HepG2 (cell line): Measurements from ENCODE around the gene ZNF207. TPM values are rescaled to one million over a fixed set of nuclear protein-coding genes. Genes with fewer than 3 reads are reported as not detected.
A peak's percentile ranks its signal among the peaks of the same experiment; 100 is the strongest.

Source experiments
- ASH2L ChIP-seq: fragments of 300-600, 200-600 bp; sonication (generic); IDR thresholded peaks from 2 replicates; pipeline ENCODE4 v1.7.0; 2017; ENCODE audit warnings: low read depth, mild to moderate bottlenecking, moderate library complexity, mixed read lengths, low read length; ENCODE audit not compliant: insufficient read length
- HDAC2 ChIP-seq: sonication (generic); formaldehyde crosslinking; IDR thresholded peaks from 2 replicates; pipeline ENCODE4 v1.4.0; 2020; ENCODE audit warnings: missing genetic modification reagents
- HNF4G ChIP-seq, 2 experiments: sonication (generic) in 1 of 2; formaldehyde crosslinking in 1 of 2; IDR thresholded peaks; 2 replicates each; pipeline versions ENCODE4 v1.4.0 to v1.6.1; 2011 to 2020; ENCODE audit warnings: borderline replicate concordance in 2 of 2, low read depth in 2 of 2, mild to moderate bottlenecking in 2 of 2, low read length in 1 of 2, missing genetic modification reagents in 1 of 2, moderate library complexity in 1 of 2
- HOXA3 ChIP-seq: sonication (generic); formaldehyde crosslinking; IDR thresholded peaks from 2 replicates; pipeline ENCODE4 v1.5.0; 2020; ENCODE audit warnings: missing genetic modification reagents
- HOXA9 ChIP-seq: sonication (generic); formaldehyde crosslinking; IDR thresholded peaks from 2 replicates; pipeline ENCODE4 v1.8.1; 2022; ENCODE audit warnings: missing genetic modification reagents, mild to moderate bottlenecking, moderate library complexity, borderline replicate concordance
- IRF2 ChIP-seq: IDR thresholded peaks from 2 replicates; pipeline ENCODE4 v1.6.1; 2018; ENCODE audit warnings: missing genetic modification reagents, missing compliant biosample characterization
- KLF11 ChIP-seq: IDR thresholded peaks from 2 replicates; pipeline ENCODE4 v1.6.1; 2016; ENCODE audit warnings: missing compliant biosample characterization
- KLF15 ChIP-seq: sonication (generic); formaldehyde crosslinking; IDR thresholded peaks from 2 replicates; pipeline ENCODE4 v1.8.1; 2023; ENCODE audit warnings: borderline replicate concordance, mild to moderate bottlenecking, inconsistent platforms, missing genetic modification reagents, mixed read lengths
- PITX1 ChIP-seq: sonication (generic); formaldehyde crosslinking; IDR thresholded peaks from 2 replicates; pipeline ENCODE4 v1.5.1; 2020; ENCODE audit warnings: mild to moderate bottlenecking, missing genetic modification reagents
- SNAPC2 ChIP-seq: sonication (generic); formaldehyde crosslinking; IDR thresholded peaks from 2 replicates; pipeline ENCODE4 v1.8.1; 2022; ENCODE audit warnings: mild to moderate bottlenecking, missing genetic modification reagents
- THAP11 ChIP-seq: IDR thresholded peaks from 2 replicates; pipeline ENCODE4 v1.6.1; 2016; ENCODE audit warnings: missing biosample characterization, missing genetic modification reagents
- ZC3H13 ChIP-seq: sonication (generic); formaldehyde crosslinking; IDR thresholded peaks from 2 replicates; pipeline ENCODE4 v1.8.1; 2023; ENCODE audit warnings: mild to moderate bottlenecking, missing genetic modification reagents, moderate library complexity
- ZNF12 ChIP-seq: sonication (generic); formaldehyde crosslinking; IDR thresholded peaks from 2 replicates; pipeline ENCODE4 v1.5.0; 2020; ENCODE audit warnings: missing genetic modification reagents
- ZNF136 ChIP-seq: sonication (generic); formaldehyde crosslinking; IDR thresholded peaks from 2 replicates; pipeline ENCODE4 v1.8.1; 2022; ENCODE audit warnings: low read depth, mild to moderate bottlenecking, moderate library complexity, missing genetic modification reagents
- ZNF253 ChIP-seq: sonication (generic); formaldehyde crosslinking; IDR thresholded peaks from 2 replicates; pipeline ENCODE4 v1.8.0; 2022; ENCODE audit warnings: mild to moderate bottlenecking, missing genetic modification reagents, borderline replicate concordance
- ZNF263 ChIP-seq: sonication (generic); formaldehyde crosslinking; IDR thresholded peaks from 2 replicates; pipeline ENCODE4 v1.4.0; 2020; ENCODE audit warnings: missing genetic modification reagents
- ZNF335 ChIP-seq: sonication (generic); formaldehyde crosslinking; IDR thresholded peaks from 2 replicates; pipeline ENCODE4 v1.4.0; 2020; ENCODE audit warnings: missing genetic modification reagents
- ZNF891 ChIP-seq: sonication (generic); formaldehyde crosslinking; IDR thresholded peaks from 2 replicates; pipeline ENCODE4 v1.5.0; 2020; ENCODE audit warnings: mild to moderate bottlenecking, missing genetic modification reagents
- polyA plus RNA-seq, 8 experiments: library from polyadenylated mRNA; depleted of rRNA in 3 of 8; stranded (reverse) in 7 of 8; unstranded in 1 of 8; fragments of >200 nt; fragmentation: Illumina TruSeq in 4 of 8; extraction: Trizol in 4 of 8; gene quantifications; 2 replicates each; pipeline versions ENCODE4 v1.2.1 to v1.2.3, GENCODE V29; 2011 to 2016; ENCODE audit warnings: low read depth in 4 of 8, missing spikeins in 1 of 8, mixed read lengths in 1 of 8; ENCODE audit not compliant: insufficient read depth in 1 of 8
- total RNA-seq, 5 experiments: library from RNA; depleted of rRNA; stranded (reverse); fragments of >200 nt; fragmentation: Illumina TruSeq; extraction: Trizol; gene quantifications; 2 replicates each; pipeline ENCODE4 v1.2.3, GENCODE V29; 2016; ENCODE audit warnings: low read depth in 1 of 5
- TF ChIP-seq, protein P1 (sequence below): fragments of 450-650 bp; IDR thresholded peaks from 2 replicates; pipeline ENCODE4 v1.6.1; 2017; ENCODE audit warnings: mild to moderate bottlenecking
- TF ChIP-seq, protein P2 (sequence below): IDR thresholded peaks from 2 replicates; pipeline ENCODE4 v1.6.1; 2016; ENCODE audit warnings: low read depth, borderline replicate concordance
- TF ChIP-seq, protein P3 (sequence below): sonication (generic); formaldehyde crosslinking; IDR thresholded peaks from 2 replicates; pipeline ENCODE4 v1.5.1; 2020; ENCODE audit warnings: missing genetic modification reagents, mild to moderate bottlenecking, borderline replicate concordance
- TF ChIP-seq, protein P4 (sequence below): sonication (generic); formaldehyde crosslinking; IDR thresholded peaks from 2 replicates; pipeline ENCODE4 v1.4.0; 2020; ENCODE audit warnings: missing genetic modification reagents, borderline replicate concordance

ZNF207 gene
- total and polyA plus RNA-seq, 2 of the 13 experiments (the other 11 are each of a cell fraction or from before 2014, with no cell fraction given), result 150 to 164 TPM

DNA sequence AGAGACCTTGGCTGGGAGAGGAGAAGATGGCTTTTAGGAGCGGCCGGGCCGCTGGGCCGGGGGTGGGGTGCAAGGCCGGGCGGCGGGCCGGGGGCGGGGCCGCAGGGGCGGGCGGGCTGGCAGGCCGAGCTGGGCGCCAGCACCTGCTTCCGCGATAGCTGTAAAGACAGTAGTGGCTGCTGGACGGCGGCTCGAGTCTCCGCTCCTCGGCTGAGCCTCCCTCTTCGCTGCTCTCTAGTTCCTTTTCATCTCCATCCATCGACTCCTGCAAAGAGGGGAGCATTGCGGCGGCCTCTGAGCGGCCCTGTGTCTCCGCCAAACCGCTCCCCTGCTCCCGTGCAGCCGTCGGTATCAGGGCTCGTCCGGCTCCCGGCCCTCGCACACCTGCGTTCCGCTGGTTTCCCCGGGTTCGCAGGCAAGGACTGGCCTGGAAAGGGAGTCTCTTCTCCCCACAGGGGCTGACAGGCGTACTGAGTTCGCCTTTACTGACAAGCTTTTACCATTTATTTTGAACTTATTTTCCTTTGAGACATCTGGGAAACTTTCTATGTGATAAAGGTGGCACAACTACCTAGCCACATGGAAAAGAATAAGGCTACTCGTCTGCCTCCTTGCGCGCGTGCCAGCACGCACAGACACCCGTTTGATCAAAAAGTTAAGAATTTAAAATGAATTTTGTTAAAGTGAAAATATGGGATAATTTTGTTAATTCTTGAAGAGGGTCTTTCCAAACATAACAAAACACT, 7.9 kb upstream of the ZNF207 start, which contains the start of gene C17orf75 (continued):
- TF ChIP-seq ASH2L (peak; percentile 96), SNAPC2 (no peak), HDAC2 (CRISPR knock-in tag) (peak; percentile 90), HNF4G (IDR thresholded peaks at IDR 0.05; ENCODE audit: borderline replicate concordance, low read depth, low read length) (peak; percentile 38; the same call in 1 of the 2 replicates), HNF4G (CRISPR knock-in tag; IDR thresholded peaks at IDR 0.05; ENCODE audit: borderline replicate concordance, low read depth) (no peak), THAP11 (peak; percentile 95), ZC3H13 (CRISPR knock-in tag) (no peak), KLF15 (0 out of 2 replicates have a peak, but pooled peaks have one; percentile 75), ZNF335 (CRISPR knock-in tag) (peak; percentile 69; the same call in 1 of the 2 replicates), HOXA9 (CRISPR knock-in tag) (no peak), ZNF263 (peak; percentile 55), PITX1 (peak; percentile 79), IRF2 (CRISPR knock-in tag) (peak; percentile 94), HOXA3 (peak; percentile 93), ZNF253 (CRISPR knock-in tag) (no peak), ZNF891 (CRISPR knock-in tag) (peak; percentile 95), ZNF12 (CRISPR knock-in tag) (peak; percentile 86), ZNF136 (CRISPR knock-in tag) (peak; percentile 78), KLF11 (peak; percentile 86; the same call in 1 of the 2 replicates)
- TF ChIP-seq, protein P1, sequence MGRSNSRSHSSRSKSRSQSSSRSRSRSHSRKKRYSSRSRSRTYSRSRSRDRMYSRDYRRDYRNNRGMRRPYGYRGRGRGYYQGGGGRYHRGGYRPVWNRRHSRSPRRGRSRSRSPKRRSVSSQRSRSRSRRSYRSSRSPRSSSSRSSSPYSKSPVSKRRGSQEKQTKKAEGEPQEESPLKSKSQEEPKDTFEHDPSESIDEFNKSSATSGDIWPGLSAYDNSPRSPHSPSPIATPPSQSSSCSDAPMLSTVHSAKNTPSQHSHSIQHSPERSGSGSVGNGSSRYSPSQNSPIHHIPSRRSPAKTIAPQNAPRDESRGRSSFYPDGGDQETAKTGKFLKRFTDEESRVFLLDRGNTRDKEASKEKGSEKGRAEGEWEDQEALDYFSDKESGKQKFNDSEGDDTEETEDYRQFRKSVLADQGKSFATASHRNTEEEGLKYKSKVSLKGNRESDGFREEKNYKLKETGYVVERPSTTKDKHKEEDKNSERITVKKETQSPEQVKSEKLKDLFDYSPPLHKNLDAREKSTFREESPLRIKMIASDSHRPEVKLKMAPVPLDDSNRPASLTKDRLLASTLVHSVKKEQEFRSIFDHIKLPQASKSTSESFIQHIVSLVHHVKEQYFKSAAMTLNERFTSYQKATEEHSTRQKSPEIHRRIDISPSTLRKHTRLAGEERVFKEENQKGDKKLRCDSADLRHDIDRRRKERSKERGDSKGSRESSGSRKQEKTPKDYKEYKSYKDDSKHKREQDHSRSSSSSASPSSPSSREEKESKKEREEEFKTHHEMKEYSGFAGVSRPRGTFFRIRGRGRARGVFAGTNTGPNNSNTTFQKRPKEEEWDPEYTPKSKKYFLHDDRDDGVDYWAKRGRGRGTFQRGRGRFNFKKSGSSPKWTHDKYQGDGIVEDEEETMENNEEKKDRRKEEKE, result no peak
- TF ChIP-seq, protein P2, sequence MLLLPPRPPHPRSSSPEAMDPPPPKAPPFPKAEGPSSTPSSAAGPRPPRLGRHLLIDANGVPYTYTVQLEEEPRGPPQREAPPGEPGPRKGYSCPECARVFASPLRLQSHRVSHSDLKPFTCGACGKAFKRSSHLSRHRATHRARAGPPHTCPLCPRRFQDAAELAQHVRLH, result peak; percentile 94
- TF ChIP-seq, protein P3, sequence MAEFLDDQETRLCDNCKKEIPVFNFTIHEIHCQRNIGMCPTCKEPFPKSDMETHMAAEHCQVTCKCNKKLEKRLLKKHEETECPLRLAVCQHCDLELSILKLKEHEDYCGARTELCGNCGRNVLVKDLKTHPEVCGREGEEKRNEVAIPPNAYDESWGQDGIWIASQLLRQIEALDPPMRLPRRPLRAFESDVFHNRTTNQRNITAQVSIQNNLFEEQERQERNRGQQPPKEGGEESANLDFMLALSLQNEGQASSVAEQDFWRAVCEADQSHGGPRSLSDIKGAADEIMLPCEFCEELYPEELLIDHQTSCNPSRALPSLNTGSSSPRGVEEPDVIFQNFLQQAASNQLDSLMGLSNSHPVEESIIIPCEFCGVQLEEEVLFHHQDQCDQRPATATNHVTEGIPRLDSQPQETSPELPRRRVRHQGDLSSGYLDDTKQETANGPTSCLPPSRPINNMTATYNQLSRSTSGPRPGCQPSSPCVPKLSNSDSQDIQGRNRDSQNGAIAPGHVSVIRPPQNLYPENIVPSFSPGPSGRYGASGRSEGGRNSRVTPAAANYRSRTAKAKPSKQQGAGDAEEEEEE (CRISPR knock-in tag), result 0 out of 2 replicates have a peak, but pooled peaks have one; percentile 50
- TF ChIP-seq, protein P4, sequence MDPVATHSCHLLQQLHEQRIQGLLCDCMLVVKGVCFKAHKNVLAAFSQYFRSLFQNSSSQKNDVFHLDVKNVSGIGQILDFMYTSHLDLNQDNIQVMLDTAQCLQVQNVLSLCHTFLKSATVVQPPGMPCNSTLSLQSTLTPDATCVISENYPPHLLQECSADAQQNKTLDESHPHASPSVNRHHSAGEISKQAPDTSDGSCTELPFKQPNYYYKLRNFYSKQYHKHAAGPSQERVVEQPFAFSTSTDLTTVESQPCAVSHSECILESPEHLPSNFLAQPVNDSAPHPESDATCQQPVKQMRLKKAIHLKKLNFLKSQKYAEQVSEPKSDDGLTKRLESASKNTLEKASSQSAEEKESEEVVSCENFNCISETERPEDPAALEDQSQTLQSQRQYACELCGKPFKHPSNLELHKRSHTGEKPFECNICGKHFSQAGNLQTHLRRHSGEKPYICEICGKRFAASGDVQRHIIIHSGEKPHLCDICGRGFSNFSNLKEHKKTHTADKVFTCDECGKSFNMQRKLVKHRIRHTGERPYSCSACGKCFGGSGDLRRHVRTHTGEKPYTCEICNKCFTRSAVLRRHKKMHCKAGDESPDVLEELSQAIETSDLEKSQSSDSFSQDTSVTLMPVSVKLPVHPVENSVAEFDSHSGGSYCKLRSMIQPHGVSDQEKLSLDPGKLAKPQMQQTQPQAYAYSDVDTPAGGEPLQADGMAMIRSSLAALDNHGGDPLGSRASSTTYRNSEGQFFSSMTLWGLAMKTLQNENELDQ (CRISPR knock-in tag), result peak; percentile 88; the same call in 1 of the 2 replicates
